GM12872 (cell line): ENCODE results near the gene CPHXL2.
A peak's percentile ranks its signal among the peaks of the same experiment; 100 is the strongest.

Experiments
- CTCF ChIP-seq: IDR thresholded peaks from 3 replicates; pipeline ENCODE4 v1.5.1; 2011; ENCODE audit warnings: low read depth, mild to moderate bottlenecking, low read length, moderate library complexity; ENCODE audit not compliant: insufficient read depth

The CPHXL2 gene

GRCh38 chr16:75701361-75701760 is 24.6 kb upstream of the CPHXL2 start, which contains the start of gene DUXB:
DUXB (minus strand) TSS chr16:75701461; CDS start chr16:75701418, 43 bp downstream.
- TF ChIP-seq CTCF: no peak

GRCh38 chr16:75697571-75697970 is 20.8 kb upstream of the CPHXL2 start:
- no peak for TF ChIP-seq CTCF

- TF ChIP-seq CTCF: peak; percentile 27; the same call in 1 of the 3 replicates
Measured at GRCh38 chr16:75695708-75696107, 18.9 kb upstream of the CPHXL2 start.

DNA sequence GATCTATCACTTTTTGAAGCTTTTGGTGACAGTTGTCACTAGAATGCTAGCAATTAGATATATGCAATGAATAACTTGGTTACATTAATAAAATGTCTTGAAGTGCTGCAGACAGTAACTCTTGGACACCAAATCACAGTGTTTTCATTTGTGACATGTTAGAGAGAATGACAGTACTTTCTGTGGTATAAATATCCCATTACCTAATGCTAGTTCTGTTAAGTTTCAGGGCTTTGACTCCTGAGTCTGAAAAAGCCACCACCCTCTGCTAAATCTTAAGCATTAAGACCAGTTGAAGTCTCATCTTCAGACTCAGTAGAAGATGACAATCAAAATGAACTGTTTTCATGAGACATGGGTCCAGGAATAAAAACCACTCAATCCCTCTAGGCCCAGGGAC is 10.6 kb upstream of the CPHXL2 start:
- TF ChIP-seq CTCF: no peak

- TF ChIP-seq CTCF: no peak
Measured at GRCh38 chr16:75682308-75682707, 5.5 kb upstream of the CPHXL2 start.

DNA sequence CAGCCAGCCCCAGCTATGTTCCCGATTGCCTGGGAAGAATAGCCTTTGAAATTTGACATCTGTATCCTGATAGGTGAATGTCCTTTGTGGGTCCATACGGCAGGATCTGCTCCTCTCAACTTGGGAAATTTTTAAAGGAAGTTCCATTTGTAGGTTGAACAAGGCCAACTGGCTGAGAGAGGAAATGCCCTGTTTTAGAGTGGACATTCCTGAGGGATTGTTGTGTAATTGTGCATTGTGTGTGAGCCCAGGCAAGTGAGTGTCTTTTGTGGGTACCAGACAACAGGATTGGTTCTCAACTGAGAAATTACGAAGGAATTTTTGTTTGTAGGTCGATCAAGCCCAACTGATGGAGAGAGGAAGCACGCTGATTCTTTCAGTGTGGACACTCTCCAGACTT is 2.6 kb upstream of the CPHXL2 start:
- no peak for TF ChIP-seq CTCF

- no peak for TF ChIP-seq CTCF
Measured at GRCh38 chr16:75667503-75667902, 9.3 kb downstream of the CPHXL2 start.
